Glomerular visceral epithelial cell (primary cell): ENCODE measurements around the gene STK38L.
A peak's percentile ranks its signal among the peaks of the same experiment; 100 is the strongest.

Source experiments
- DNase-seq: peaks from one replicate; pipeline ENCODE4 v3.0.0-alpha.2; 2016; ENCODE audit errors: extremely low spot score

Gene STK38L

GRCh38 chr12:27345376-27345775 lies 101.3 kb downstream of the STK38L start:
- no peak for DNase-seq

GRCh38 chr12:27347779-27348178 lies 103.7 kb downstream of the STK38L start:
- no peak for DNase-seq

- DNase-seq: no peak
Observed at GRCh38 chr12:27351476-27351875, 107.4 kb downstream of the STK38L start.

- DNase-seq: no peak
Observed at GRCh38 chr12:27355486-27355885, 111.4 kb downstream of the STK38L start.

- DNase-seq: no peak
Observed at GRCh38 chr12:27355979-27356378, 111.9 kb downstream of the STK38L start.

- no peak for DNase-seq
Observed at GRCh38 chr12:27359578-27360340, 115.7 kb downstream of the STK38L start.

GRCh38 chr12:27361372-27361771 lies 117.3 kb downstream of the STK38L start:
- DNase-seq: no peak

GRCh38 chr12:27366621-27367020 lies 122.5 kb downstream of the STK38L start:
- DNase-seq: no peak

- peak; percentile 43 for DNase-seq
Observed at GRCh38 chr12:27367078-27367477, 123.0 kb downstream of the STK38L start.
